ENCODE results near the gene SF1. TPM values are rescaled to one million over a fixed set of nuclear protein-coding genes. Genes with fewer than 3 reads are reported as not detected.

The SF1 gene
- total RNA-seq, 1 donor from 2014 or later = 269 TPM

DNA sequence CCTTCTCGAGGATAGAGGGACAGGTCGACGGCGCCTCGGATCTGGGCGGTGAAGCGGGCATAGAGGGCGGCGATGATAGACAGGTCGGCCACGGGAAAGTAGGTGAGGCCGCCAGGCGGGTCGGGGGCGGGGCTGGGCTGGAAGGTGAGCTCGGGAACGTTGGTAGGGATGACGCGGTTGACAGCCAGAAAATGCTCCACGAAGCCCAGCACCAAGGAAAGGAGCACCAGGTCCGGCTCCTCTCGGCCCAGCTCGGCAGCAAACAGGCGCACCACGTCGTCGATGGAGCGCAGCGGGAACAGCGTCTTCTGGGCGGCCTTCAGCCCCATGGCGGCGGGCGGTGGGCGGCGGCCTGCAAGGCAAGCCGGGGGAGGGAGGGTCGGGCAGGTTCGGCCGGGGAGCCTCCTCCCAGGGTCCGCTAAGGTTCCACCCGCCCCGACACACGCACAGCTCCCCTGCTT, 31.5 kb upstream of the SF1 start:
- intact Hi-C loops (cut with DNase I) = no loop called here
- no peak for DNase-seq
- Histone ChIP-seq H3K4me1 (peaks cover 14% of the 10 kb centered on the region), H3K27ac (peak overlapping the region; percentile 68), H3K4me3 (peak overlapping the region; percentile 81), H3K27me3 (ENCODE audit: low read depth) (no peaks in the 10 kb centered on the region), H3K36me3 (peaks cover 22% of the 10 kb centered on the region), H3K9me3 (no peaks in the 10 kb centered on the region)
- no peak for TF ChIP-seq CTCF (IDR thresholded peaks at IDR 0.05)
- ATAC-seq = peak; percentile 37 to 69

GRCh38 chr11:64805481-64805880, 27.1 kb upstream of the SF1 start:
- no peak overlapping the region for H3K27ac ChIP-seq
- no peaks in the 10 kb centered on the region for H3K27me3 ChIP-seq (ENCODE audit: low read depth)
- ATAC-seq (no peak), DNase-seq (no peak)
- H3K36me3 ChIP-seq = peaks cover 26% of the 10 kb centered on the region
- intact Hi-C loops (cut with DNase I) = no loop called here
- no peak for TF ChIP-seq CTCF (IDR thresholded peaks at IDR 0.05)
- no peaks in the 10 kb centered on the region for H3K9me3 ChIP-seq
- H3K4me1 ChIP-seq = peaks cover 47% of the 10 kb centered on the region
- H3K4me3 ChIP-seq = no peak overlapping the region

- Histone ChIP-seq H3K4me3 (peak overlapping the region; percentile 78), H3K27ac (peak overlapping the region; percentile 85), H3K4me1 (peaks cover 44% of the 10 kb centered on the region), H3K36me3 (peaks cover 26% of the 10 kb centered on the region), H3K9me3 (no peaks in the 10 kb centered on the region), H3K27me3 (ENCODE audit: low read depth) (no peaks in the 10 kb centered on the region)
- ATAC-seq (no peak), DNase-seq (no peak)
- no peak for TF ChIP-seq CTCF (IDR thresholded peaks at IDR 0.05)
- intact Hi-C loops (cut with DNase I) = no loop called here
Observed at GRCh38 chr11:64804346-64805210, 26.2 kb upstream of the SF1 start.

DNA sequence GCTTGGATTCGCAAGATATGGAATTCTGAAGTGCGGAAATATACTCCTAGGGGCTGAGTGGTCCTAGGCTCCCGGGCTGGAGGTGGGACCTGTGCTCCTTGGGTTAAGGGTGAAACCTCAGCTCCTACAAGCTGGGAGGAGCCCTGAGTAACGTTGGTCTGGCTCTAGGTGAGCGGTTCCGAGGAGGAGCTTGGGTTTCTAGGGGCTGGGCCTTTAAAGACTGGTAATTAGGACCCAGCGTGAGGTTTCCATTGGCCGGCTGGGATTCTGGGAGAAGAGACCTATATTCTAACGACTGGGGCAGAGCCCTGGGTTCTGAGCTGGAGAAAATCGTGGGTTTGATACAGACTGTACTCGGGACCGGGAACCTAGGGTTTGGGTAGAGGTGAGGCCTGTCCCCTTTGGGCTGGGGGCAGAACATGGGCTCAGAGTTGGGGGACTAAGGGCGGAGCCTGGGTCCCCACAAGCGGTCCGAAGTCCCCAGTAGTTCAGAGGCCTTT, 25.6 kb upstream of the SF1 start:
- Histone ChIP-seq H3K36me3 (peaks cover 26% of the 10 kb centered on the region), H3K4me3 (peak overlapping the region; percentile 78), H3K4me1 (peaks cover 37% of the 10 kb centered on the region), H3K27ac (peak overlapping the region; percentile 85), H3K27me3 (ENCODE audit: low read depth) (no peaks in the 10 kb centered on the region), H3K9me3 (no peaks in the 10 kb centered on the region)
- DNase-seq (no peak), ATAC-seq (peak; percentile 7 to 26)
- no peak for TF ChIP-seq CTCF (IDR thresholded peaks at IDR 0.05)
- intact Hi-C loops (cut with DNase I) = no loop called here

GRCh38 chr11:64803158-64803845, 25.0 kb upstream of the SF1 start, which contains the start of gene MAP4K2:
Gene MAP4K2 (minus strand): TSS chr11:64803214. CDS start chr11:64803149, 65 bp downstream.
- Histone ChIP-seq H3K27ac (peak within 1 kb of the TSS; percentile 85), H3K4me3 (peak within 1 kb of the TSS; percentile 78), H3K4me1 (peaks cover 36% of the 10 kb centered on the region), H3K9me3 (no peaks in the 10 kb centered on the region), H3K27me3 (ENCODE audit: low read depth) (no peaks in the 10 kb centered on the region), H3K36me3 (peaks cover 26% of the 10 kb centered on the region)
- intact Hi-C loops (cut with DNase I) = no loop called here
- ATAC-seq (peak; percentile 93 to 94), DNase-seq (peak; percentile 92)
- TF ChIP-seq CTCF (IDR thresholded peaks at IDR 0.05) = peak; percentile 35
